Endothelial cell of umbilical vein (primary cell): ENCODE data around the gene USP17L26. TPM values are rescaled to one million over a fixed set of nuclear protein-coding genes. Genes with fewer than 3 reads are reported as not detected.
"Not testable (repeated sequence)": the region's sequence is repeated elsewhere in the genome, so short reads cannot be mapped to it uniquely, and the experiment has no call there.

Experiments
- BruUV-seq: library from RNA; stranded (reverse); fragments of 400-500 nt; replicated peaks from 2 replicates; lab custom pipeline; 2021; lab: Mats Ljungman, UMichigan
- CTCF ChIA-PET: fragments of 300-600, 350-600 bp; sonication (Branson Sonifier 250); formaldehyde crosslinking; loops from one replicate; lab custom pipeline; 2021; ENCODE audit warnings: antibody characterized with exemption, inconsistent platforms; lab: Charles Lee
- POLR2A ChIA-PET: fragments of 300-600, 350-600 bp; sonication (Branson Sonifier 250); formaldehyde crosslinking; loops from one replicate; lab custom pipeline; 2021; ENCODE audit warnings: antibody characterized with exemption, inconsistent platforms; lab: Charles Lee
- DNase-seq: peaks from one replicate; pipeline ENCODE4 v3.0.0-alpha.2; 2011; ENCODE audit warnings: low read depth, low spot score
- FAIRE-seq: peaks from 2 replicates; lab custom pipeline; 2011; peaks lifted over from hg19 to GRCh38; lab: Jason Lieb, UNC
- H2AFZ ChIP-seq: 2 replicates; pipeline ENCODE4 v1.6.0; 2012; ENCODE audit warnings: low read depth, low read length, control low read depth, inconsistent platforms
- H3K27ac ChIP-seq: 2 replicates; pipeline ENCODE4 v1.5.1; 2011; ENCODE audit warnings: low read depth, mild to moderate bottlenecking, control low read depth, low read length, moderate library complexity; ENCODE audit not compliant: insufficient read depth
- H3K27me3 ChIP-seq, 2 experiments: 2 replicates each; pipeline versions ENCODE4 v1.6.0 to v1.6.1; 2011; ENCODE audit warnings: low read length in 2 of 2, mixed read lengths in 1 of 2; ENCODE audit not compliant: control insufficient read depth in 2 of 2, insufficient read depth in 2 of 2
- H3K36me3 ChIP-seq, 2 experiments: 2 replicates in 1 of 2; 3 replicates in 1 of 2; pipeline ENCODE4 v1.5.1; 2011; ENCODE audit warnings: low read length in 2 of 2, mild to moderate bottlenecking in 1 of 2, moderate library complexity in 1 of 2; ENCODE audit not compliant: control insufficient read depth in 2 of 2, insufficient read depth in 2 of 2; ENCODE audit errors: extremely low read depth in 1 of 2
- H3K4me1 ChIP-seq: 3 replicates; pipeline ENCODE4 v1.5.1; 2011; ENCODE audit warnings: mild to moderate bottlenecking, low read length; ENCODE audit not compliant: control insufficient read depth, insufficient read depth; ENCODE audit errors: extremely low read depth
- H3K4me2 ChIP-seq: 2 replicates; pipeline ENCODE4 v1.6.1; 2011; ENCODE audit warnings: low read length, control low read depth, mixed read lengths; ENCODE audit not compliant: insufficient read depth
- H3K4me3 ChIP-seq, 3 experiments: fragments of 200-600 bp in 1 of 3; sonication (generic), shearing (Covaris generic) in 1 of 3; replicated peaks in 1 of 3; 2 replicates each; pipeline ENCODE4 v1.5.1; 2011 to 2016; ENCODE audit warnings: control low read depth in 3 of 3, low read length in 3 of 3, mild to moderate bottlenecking in 2 of 3, inconsistent platforms in 1 of 3, low read depth in 1 of 3, moderate library complexity in 1 of 3; ENCODE audit not compliant: insufficient read depth in 1 of 3
- H3K79me2 ChIP-seq: 2 replicates; pipeline ENCODE4 v1.6.0; 2012; ENCODE audit warnings: low read length, inconsistent platforms; ENCODE audit not compliant: control insufficient read depth, insufficient read depth
- H3K9ac ChIP-seq: replicated peaks from 2 replicates; pipeline ENCODE3; 2011; ENCODE audit warnings: low read length, control low read depth; ENCODE audit not compliant: insufficient read depth; ENCODE audit errors: extremely low read depth
- H3K9me1 ChIP-seq: replicated peaks from 3 replicates; pipeline ENCODE4 v1.6.0; 2011; ENCODE audit warnings: mild to moderate bottlenecking, low read length; ENCODE audit not compliant: control insufficient read depth, insufficient read depth; ENCODE audit errors: extremely low read depth
- H3K9me3 ChIP-seq: replicated peaks from 2 replicates; pipeline ENCODE4 v1.5.1; 2012; ENCODE audit warnings: low read length, inconsistent platforms; ENCODE audit not compliant: control insufficient read depth, insufficient read depth
- H4K20me1 ChIP-seq: replicated peaks from 2 replicates; pipeline ENCODE3; 2011; ENCODE audit warnings: mild to moderate bottlenecking, low read length; ENCODE audit not compliant: control insufficient read depth, insufficient read depth; ENCODE audit errors: extremely low read depth
- dilution Hi-C: fragments of 300-500 bp; cut with MboI; formaldehyde crosslinking; loops from one replicate; pipeline ENCODE4 v1.15.0; 2019; ENCODE audit warnings: low sequenced_read_pairs; ENCODE audit not compliant: extremely low pct_ligation_motif_present
- intact Hi-C: fragments of 100-400 bp; cut with micrococcal nuclease; formaldehyde crosslinking; loops from one replicate; pipeline ENCODE4 v1.10.0; 2022
- polyA plus RNA-seq, 4 experiments: library from polyadenylated mRNA; depleted of rRNA in 3 of 4; stranded (reverse) in 3 of 4; unstranded in 1 of 4; fragments of >200 nt; gene quantifications; 2 replicates each; pipeline versions ENCODE4 v1.2.1 to v1.2.3, GENCODE V29; 2011 to 2012; ENCODE audit warnings: missing spikeins in 1 of 4
- total RNA-seq: library from RNA; stranded (reverse); gene quantifications from 2 replicates; pipeline ENCODE4 v1.2.3, GENCODE V29; 2021

USP17L26 gene
- total and polyA plus RNA-seq, 2 donors (not counting 3 experiments of a cell fraction or from before 2014, with no cell fraction given) = not detected

- H4K20me1 ChIP-seq, H3K9me3 ChIP-seq, dilution Hi-C loops, H3K4me1 ChIP-seq, H2AFZ ChIP-seq, FAIRE-seq, intact Hi-C loops, H3K27me3 ChIP-seq, H3K9me1 ChIP-seq, POLR2A ChIA-PET, H3K79me2 ChIP-seq, H3K27ac ChIP-seq, DNase-seq, H3K36me3 ChIP-seq, H3K4me3 ChIP-seq, H3K9ac ChIP-seq, CTCF ChIA-PET, BruUV-seq, H3K4me2 ChIP-seq: not testable (repeated sequence)
Observed at GRCh38 chr4:9350866-9351265, 16.4 kb downstream of the USP17L26 start.

- POLR2A ChIA-PET, dilution Hi-C loops: not testable (repeated sequence)
Observed at GRCh38 chr4:9353338-9353737, 18.9 kb downstream of the USP17L26 start, which contains the start of gene USP17L29. TSS of gene USP17L29 (plus strand) at chr4:9353638. CDS start at chr4:9353638, 0 bp downstream.

GRCh38 chr4:9362829-9363228 is 28.4 kb downstream of the USP17L26 start, which contains the start of gene USP17L30:
TSS of gene USP17L30 (plus strand) at chr4:9363129. CDS start at chr4:9363129, 0 bp downstream.
- intact Hi-C loops, H4K20me1 ChIP-seq, FAIRE-seq, H3K4me3 ChIP-seq, dilution Hi-C loops, BruUV-seq, H3K9me1 ChIP-seq, H3K27me3 ChIP-seq, H3K36me3 ChIP-seq, H3K27ac ChIP-seq, DNase-seq, CTCF ChIA-PET, H3K9me3 ChIP-seq, H3K9ac ChIP-seq, H3K79me2 ChIP-seq, H3K4me1 ChIP-seq, POLR2A ChIA-PET, H2AFZ ChIP-seq, H3K4me2 ChIP-seq: not testable (repeated sequence)

More at GRCh38 chr4:9353338-9353737, 18.9 kb downstream of the USP17L26 start, which contains the start of gene USP17L29:
- H2AFZ ChIP-seq, DNase-seq, FAIRE-seq, H3K27ac ChIP-seq, H4K20me1 ChIP-seq, H3K27me3 ChIP-seq, H3K9me3 ChIP-seq, H3K79me2 ChIP-seq, H3K9me1 ChIP-seq, BruUV-seq, H3K9ac ChIP-seq, H3K36me3 ChIP-seq, H3K4me3 ChIP-seq, intact Hi-C loops, H3K4me1 ChIP-seq, H3K4me2 ChIP-seq, CTCF ChIA-PET: not testable (repeated sequence)

- H3K79me2 ChIP-seq, intact Hi-C loops, FAIRE-seq, H4K20me1 ChIP-seq, H2AFZ ChIP-seq, H3K36me3 ChIP-seq, H3K9me1 ChIP-seq, dilution Hi-C loops, H3K27ac ChIP-seq, H3K4me3 ChIP-seq, H3K27me3 ChIP-seq, DNase-seq, H3K9me3 ChIP-seq, POLR2A ChIA-PET, H3K4me1 ChIP-seq, H3K9ac ChIP-seq, H3K4me2 ChIP-seq, CTCF ChIA-PET, BruUV-seq: not testable (repeated sequence)
Observed at GRCh38 chr4:9379881-9380280, 45.4 kb downstream of the USP17L26 start.
